22Rv1 (cell line): ENCODE measurements around the gene PHF21A.

Source experiments
- H3K27ac ChIP-seq: fragments of 450-650 bp; 2 replicates; pipeline ENCODE4 v1.5.1; 2017
- CTCF ChIP-seq: fragments of 450-650 bp; IDR thresholded peaks from 2 replicates; pipeline ENCODE4 v1.5.1; 2017; ENCODE audit warnings: mild to moderate bottlenecking
- ZFX ChIP-seq: fragments of 450-650 bp; IDR thresholded peaks from 2 replicates; pipeline ENCODE4 v1.6.1; 2017; ENCODE audit warnings: antibody characterized with exemption, borderline replicate concordance

Gene PHF21A

GRCh38 chr11:46066335-46066734, 54.9 kb downstream of the PHF21A start:
- H3K27ac ChIP-seq, result no peak overlapping the region
- no peak for TF ChIP-seq CTCF
- TF ChIP-seq ZFX, result no peak

GRCh38 chr11:46065681-46066080, 55.6 kb downstream of the PHF21A start:
- H3K27ac ChIP-seq, result no peak overlapping the region
- TF ChIP-seq CTCF (no peak), ZFX (no peak)

GRCh38 chr11:46064221-46064620, 57.0 kb downstream of the PHF21A start:
- no peak overlapping the region for H3K27ac ChIP-seq
- TF ChIP-seq ZFX (no peak), CTCF (no peak)

GRCh38 chr11:46063138-46063537, 58.1 kb downstream of the PHF21A start:
- TF ChIP-seq ZFX (no peak), CTCF (no peak)

GRCh38 chr11:46060013-46060412, 61.2 kb downstream of the PHF21A start:
- TF ChIP-seq CTCF (no peak), ZFX (no peak)
- H3K27ac ChIP-seq, result no peak overlapping the region

More at GRCh38 chr11:46063138-46063537, 58.1 kb downstream of the PHF21A start:
- no peak overlapping the region for H3K27ac ChIP-seq

- no peak for TF ChIP-seq ZFX
- TF ChIP-seq CTCF, result no peak
Observed at GRCh38 chr11:46057489-46057888, 63.8 kb downstream of the PHF21A start.

GRCh38 chr11:46055371-46055770, 65.9 kb downstream of the PHF21A start:
- TF ChIP-seq CTCF (no peak), ZFX (no peak)
- no peak overlapping the region for H3K27ac ChIP-seq

More at GRCh38 chr11:46057489-46057888, 63.8 kb downstream of the PHF21A start:
- H3K27ac ChIP-seq, result no peak overlapping the region
